HG03565 (cell line): ENCODE data around the gene MAST2.
"Not testable (repeated sequence)": the region's sequence is repeated elsewhere in the genome, so short reads cannot be mapped to it uniquely, and the experiment has no call there.

Experiments used
- ATAC-seq: cut with Tn5 transposase; IDR thresholded peaks from one replicate; pipeline ENCODE4 v1.9.1; 2021; ENCODE audit warnings: mild to moderate bottlenecking, moderate library complexity; ENCODE audit not compliant: unreplicated experiment

The MAST2 gene

DNA sequence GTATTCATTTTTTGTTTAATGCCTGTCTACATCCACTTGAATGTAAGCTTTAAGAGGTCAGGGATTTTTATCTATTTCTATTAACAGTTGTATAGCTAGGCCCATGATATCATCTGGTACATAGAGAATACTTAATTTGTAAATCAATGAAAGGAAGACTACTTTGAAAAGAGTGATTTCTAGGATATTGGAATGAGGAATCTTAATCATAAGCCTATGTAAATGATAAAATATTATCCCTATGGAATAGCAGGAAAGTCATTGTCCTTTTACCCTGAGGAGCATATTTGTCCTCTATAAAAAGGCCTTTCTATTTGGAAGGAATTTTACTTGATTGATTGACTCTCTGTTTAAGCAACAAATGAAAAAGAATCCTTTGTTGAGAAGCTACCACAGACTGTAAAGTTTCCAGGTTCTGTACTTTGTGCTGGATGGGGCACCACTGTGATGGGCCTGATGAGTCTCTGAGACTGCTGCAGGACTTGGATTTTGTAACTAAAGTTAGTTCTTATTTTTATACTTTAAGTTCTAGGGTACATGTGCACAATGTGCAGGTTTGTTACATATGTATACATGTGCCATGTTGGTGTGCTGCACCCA, 53.8 kb downstream of the MAST2 start:
- no peak for ATAC-seq

DNA sequence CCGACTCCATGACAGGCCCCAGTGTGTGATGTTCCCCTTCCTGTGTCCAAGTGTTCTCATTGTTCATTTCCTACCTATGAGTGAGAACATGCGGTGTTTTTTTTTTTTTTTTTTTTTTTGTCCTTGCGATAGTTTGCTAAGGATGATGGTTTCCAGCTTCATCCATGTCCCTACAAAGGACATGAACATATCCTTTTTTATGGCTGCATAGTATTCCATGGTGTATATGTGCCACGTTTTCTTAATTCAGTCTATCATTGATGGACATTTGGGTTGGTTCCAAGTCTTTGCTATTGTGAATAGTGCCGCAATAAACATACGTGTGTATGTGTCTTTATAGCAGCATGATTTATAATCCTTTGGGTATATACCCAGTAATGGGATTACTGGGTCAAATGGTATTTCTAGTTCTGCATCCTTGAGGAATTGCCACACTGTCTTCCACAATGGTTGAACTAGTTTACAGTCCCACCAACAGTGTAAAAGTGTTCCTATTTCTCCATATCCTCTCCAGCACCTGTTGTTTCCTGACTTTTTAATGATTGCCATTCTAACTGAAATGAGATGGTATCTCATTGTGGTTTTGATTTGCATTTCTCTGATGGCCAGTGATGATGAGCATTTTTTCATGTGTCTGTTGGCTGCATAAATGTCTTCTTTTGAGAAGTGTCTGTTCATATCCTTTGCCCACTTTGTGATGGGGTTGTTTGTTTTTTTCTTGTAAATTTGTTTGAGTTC, 54.5 kb downstream of the MAST2 start:
- not testable (repeated sequence) for ATAC-seq

DNA sequence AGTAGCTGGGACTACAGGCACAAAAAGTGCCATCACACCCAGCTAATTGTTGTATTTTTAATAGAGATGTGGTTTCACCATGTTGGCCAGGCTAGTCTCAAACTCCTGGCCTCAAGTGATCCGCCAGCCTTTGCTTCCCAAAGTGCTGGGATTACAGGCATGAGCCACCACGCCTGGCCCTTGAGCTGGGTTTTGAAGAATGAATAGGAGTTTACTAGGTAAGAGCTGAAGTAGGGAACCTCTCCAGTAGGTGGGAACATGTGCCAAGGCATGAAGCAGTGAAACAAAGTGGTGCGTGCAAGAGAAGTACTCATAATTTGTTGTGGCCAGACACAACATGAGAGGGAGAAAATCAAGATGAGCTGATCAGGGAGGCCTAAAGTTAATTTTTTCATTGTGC, 55.8 kb downstream of the MAST2 start:
- ATAC-seq, result no peak

DNA sequence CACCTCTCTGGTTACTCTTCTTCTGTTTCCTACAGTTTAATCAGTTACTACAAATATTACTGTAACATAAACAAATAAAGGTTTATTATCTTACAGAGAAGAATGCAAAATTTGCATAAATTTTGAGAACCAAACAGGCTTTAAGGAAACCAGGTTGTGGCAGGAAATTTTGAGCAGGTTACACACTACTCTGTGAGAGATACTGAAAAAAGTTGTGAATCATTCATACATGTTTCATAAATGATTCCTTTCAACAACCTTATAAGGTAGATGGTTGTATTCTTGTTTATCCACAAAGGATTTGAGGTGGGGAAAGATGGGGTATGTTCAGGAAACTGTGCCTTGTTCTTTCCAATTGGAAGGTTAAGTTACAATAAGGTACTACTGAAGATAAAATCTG, 58.6 kb downstream of the MAST2 start:
- ATAC-seq, result no peak

DNA sequence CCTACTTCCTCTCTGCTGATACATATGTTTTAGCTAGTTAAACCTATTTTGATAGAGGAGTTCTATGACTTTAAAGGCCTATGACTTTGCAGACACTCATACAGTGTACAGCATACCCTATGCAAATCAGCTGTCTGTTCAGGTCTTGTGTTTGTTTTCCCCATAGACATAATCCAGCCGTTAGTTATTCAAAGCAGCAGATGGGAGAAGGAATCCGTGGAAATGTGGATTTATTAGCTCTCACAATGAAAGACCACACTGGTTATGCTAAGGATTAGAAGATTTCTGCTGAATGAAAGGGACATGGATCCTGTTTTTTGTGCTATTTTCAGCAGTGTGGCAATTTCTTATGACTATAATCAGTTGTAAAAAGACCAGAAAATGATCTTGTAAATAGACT, 59.8 kb downstream of the MAST2 start:
- ATAC-seq, result no peak

DNA sequence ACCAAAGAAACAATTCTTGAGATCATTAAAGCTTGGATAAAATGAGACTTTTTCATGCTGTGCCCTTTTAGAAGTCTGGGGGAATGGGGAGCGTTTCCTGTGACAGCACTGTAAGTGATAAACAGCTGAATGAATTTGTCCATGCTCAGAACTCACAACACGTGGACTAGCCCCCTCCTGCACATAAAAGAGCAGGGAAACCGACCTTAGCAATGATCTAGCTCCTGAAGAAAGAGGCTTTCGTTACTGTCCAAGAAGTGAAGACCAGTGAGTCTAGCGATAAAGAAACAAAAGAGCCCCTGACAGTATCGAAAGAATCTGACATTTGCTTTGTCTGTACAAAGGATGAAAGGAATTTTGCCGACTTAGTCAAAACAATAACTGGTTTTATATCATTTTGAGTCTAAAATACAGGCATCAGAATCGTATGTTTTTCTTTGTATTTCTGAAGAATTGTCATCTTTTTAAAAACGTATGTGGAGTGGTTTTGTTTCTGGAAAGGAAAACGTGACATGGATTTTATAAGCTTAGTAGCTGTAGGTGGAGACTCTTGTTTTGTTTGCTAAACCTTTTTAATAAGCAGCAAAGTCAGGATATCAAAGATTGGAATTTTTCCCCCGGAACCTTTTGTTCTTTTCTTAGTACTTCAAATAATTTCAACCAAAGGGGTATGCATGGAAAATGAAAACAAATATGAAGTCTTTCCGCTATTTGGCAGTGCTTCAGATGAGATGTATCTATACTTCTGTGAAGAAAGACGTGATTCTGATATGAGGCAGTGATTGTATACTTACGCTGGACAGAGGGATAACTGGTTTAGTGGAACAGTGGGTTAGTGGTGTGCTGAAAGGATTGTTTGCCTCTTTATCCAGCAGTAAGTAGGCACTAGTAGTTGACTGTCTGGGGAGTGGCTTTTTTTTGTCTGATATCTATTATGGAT, 61.0 kb downstream of the MAST2 start:
- no peak for ATAC-seq

DNA sequence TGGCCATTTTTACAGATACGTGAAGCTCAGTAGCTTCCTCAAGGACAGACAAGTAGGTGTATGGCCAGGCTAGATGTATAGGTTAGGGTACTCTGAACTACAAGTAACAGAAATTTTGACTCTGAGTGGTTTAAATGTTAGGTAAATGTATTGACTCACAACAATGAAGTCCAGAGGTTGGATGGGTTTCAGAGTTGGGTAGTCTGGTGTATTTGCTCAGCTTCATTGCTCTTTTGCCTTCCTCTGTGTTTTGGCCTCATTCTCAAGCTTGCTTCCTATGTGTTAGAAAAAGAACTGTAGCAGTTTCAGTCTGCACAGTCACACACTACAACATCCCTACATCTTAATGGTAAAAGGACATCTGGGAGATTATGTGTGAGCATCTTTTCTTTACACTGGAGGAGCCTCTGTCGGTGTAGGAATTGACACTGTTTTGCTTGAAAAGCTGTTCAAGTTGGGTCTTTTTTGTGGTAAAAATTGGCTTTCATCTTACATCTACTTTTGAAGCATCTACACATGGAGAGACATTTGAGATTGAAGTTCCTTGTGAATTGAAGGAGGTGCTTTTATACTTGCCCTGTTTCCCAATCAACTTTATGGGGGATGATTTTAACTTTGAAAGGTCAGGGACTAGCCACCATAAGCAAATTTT, 64.4 kb downstream of the MAST2 start:
- ATAC-seq, result no peak

DNA sequence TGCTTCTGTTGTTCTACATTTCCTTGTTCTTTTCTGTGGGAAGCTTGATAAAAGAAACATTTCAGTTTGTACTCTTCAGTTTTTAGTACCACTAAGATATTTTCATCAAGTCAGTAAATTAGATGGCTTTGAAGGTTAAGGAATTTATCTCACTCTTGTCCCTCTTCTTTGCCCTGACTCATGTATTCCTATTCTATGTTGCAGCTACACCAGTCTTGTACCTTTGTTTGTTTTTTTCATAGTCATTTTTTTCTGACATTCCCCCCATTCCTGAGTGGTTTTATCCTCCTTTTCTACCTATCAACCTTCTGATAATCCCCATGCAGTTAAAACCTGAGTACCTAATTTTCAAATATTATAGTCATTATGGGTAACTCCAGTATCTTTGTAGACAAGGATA, 65.4 kb downstream of the MAST2 start:
- ATAC-seq, result no peak

DNA sequence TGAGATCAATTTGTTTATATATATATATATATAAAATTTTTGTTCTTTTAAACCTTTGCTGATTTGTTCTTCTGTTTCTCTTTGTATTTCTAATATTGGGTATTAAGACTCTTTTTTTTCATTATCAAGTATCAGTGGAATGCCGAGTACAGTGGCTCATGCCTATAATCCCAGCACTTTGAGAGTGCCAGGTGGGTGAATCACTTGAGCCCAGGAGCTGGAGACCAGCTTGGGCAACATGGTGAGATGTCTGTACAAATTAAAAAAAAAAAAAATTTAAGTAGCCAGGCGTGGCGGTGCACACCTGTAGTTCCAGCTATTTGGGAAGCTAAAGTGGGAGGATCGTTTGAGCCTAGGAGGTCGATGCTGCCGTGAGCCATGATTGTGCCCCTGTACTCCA, 67.1 kb downstream of the MAST2 start:
- no peak for ATAC-seq

DNA sequence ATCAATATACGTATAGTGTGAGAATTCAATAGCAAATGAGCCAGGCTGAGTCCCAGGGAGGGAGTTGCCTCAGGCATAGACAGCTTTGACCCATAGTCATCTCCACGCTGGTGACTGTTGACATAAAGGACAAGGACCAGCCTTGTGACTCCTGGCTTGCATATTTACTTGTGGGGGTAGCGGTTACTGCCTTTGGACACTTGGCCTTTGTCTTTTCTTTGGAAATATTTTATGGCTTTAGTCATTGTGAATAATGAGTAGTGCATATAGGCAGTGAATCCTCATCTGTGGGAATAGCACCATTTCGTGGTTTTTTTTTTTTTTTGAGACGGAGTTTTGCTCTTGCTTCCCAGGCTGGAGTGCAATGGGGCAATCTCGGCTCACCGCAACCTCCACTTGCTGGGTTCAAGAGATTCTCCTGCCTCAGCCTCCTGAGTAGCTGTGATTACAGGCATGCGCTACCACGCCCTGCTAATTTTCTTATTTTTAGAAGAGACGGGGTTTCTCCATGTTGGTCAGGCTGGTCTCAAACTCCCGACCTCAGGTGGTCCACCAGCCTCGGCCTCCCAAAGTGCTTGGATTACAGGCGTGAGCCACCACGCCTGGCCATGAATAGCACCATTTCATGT, 68.9 kb downstream of the MAST2 start:
- ATAC-seq, result not testable (repeated sequence)

DNA sequence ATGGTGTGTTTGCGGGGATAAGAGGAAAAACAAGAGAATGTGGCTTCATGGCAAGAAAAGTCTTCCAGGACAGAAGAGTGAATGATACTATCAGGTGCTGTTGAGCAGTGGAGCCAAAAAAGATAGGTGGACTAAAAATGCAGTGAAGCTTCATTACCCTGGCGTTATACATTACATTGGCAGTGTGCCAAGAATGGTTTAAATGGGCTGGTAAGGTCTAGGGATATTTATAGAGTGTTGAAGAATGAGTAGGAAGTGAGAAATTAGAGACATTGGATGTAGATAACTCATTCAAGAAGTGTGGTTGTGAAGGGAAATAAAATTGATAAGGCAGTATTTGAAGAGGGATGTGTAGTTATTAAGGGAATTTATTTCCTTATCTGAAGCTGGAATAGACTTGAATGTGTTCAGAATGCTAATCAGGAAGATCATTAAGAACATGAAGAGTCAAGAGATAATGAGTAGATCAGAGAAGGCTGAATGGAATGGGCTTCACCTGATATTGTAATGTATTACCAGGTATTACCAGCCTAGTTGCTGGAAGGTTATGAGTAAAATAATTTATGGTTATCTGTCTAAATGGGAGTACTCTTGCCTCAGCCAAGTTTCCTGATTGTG, 72.7 kb downstream of the MAST2 start:
- ATAC-seq, result no peak

DNA sequence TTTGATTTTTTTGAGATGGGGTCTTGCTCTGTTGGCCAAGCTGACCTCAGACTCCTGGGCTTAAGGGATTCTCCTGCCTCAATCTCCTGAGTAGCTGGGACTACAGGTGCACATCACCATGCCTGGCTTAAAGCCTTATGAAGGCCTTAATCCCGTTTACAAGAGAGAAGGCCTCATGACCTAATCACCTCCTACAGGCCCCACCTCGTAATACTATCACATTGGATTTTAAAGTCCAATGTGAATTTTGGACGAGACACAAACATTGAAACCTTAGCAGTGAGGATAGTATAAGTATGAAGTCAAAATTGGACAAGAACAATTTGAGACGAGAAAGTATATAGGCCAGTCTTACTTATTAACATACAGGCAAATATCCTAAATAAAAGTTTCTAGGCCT, 73.9 kb downstream of the MAST2 start:
- ATAC-seq, result no peak

DNA sequence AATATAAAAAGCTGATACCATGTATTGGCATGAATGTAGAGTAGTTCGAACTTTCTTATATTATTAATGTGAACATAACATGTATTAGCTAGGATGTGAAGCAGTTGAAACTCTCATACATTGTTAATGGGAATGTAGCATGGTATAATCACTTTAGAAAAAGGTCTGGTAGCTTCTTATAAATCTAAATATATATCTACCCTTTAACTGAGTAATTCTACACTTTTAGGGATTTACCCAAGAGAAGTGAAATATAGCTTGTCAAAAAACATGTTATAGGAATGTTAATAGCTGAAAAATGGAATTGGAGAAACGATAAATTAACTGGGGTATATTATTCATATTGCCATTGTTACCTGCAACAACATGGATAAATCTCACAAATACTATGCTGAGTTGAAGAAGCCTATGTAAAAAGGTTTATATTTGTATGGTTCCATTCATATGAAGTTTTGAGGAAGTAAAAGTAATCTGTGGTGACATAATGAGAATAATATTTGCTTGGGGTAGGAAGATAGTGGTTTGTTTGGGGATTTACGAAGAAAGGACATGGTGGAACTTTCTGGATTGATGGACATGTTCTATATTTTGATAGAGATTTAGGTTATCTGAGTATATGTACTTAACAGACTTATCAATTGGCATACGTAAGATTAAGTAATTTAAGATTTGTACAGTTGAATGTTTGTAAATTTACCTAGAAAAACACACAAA, 76.6 kb downstream of the MAST2 start:
- no peak for ATAC-seq

DNA sequence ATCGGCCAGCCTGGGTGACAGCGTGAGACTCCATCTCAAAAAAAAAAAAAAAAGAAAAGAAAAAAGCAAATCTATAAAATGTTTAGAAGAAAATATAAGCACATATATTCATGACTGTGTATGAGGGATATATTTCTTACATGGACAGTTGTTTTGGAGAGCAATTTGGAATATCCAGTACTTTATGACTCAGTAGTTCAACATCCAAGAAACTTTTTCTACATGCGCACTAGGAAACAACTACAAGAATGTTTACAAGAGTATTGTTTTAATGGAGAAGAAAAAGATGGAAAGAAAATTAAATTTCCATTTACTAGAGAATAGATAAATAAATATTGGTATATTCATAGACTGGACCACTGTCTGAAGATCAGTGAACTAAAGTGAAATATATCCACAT, 77.5 kb downstream of the MAST2 start:
- no peak for ATAC-seq

DNA sequence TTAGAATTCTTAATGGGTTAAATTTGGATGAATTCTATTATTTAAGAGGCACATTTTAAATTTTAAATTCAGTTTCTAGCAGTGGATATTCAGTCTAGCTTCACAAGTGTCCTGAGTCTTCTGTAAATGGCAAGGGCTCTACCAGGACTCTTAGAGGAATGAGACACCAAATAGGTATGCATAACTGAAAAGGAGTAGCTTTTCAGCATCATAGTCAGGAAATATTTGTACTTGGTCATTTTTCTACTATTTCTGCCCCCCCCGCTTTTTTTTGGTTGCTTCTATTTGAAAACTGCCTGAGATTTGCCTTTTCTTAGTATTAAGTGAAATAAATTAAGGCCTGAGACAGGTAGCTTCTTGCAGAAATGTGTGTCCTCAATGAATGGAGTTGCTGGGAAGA, 80.2 kb downstream of the MAST2 start:
- ATAC-seq, result no peak

DNA sequence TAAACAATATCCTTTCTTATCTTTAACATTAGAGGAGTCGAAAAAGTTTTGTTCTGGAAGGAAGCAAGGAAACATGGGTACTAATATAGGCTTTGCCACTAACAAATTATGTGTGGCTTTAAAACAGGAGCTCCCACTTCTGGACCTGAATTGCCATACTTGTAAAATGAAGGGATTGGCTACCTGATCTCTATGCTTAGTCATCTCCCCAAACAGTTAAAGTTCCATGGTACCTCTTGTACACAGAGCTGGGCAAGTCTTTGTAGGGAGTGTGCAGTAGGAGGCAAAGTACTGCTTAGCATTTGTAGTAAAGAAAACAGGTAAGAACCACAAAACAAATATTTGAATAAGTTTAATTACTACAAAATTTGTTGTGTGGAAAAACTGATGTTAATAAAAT, 81.3 kb downstream of the MAST2 start:
- ATAC-seq, result no peak

DNA sequence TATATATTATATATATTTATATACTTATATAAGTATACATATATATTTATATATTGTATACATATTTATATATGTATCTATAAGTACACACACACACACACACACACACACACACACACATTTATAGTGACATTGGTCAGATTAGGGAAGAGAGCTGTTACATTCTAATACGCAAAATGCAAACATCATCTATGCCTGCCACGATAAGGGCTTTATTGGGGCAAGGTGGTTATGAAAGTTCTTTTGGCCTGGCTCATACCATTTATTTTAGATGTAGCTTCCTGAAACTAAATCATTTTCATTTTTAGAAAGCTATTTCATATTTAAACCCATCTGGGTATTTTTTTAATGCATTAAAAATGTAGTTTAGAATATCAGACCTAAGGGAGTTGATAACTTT, 82.8 kb downstream of the MAST2 start:
- no peak for ATAC-seq

DNA sequence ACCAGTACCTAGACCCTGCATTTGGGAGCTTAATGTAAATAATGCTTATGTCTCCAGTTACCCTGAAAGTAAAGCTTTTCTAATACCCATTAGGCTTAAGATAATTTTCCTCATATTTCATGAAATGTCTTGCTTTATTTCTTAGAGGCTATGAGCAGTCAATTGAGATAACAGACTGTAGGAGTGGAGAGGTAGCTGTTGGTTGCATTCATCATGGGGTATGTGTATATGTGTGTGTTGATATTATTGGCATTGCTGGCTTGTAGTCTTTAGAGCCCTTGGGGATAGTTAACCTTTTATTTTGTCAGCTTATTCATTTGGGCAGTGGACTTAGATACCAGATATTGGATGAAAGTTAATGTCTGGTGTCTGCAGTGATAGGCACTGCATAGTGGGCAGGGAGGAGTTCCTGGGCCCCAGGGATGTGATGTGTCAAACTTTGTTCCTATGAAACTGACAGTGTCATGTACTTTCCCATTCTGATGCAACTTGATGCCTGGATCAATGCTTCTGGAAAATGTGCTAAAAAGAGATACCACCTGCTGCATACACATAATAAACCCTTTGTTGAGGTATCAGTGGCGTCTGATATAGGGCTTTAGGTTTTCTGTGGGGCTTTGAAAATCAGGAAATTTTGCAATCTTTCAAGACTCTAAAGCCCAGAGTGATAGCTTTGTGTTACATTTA, 83.9 kb downstream of the MAST2 start:
- ATAC-seq, result no peak

DNA sequence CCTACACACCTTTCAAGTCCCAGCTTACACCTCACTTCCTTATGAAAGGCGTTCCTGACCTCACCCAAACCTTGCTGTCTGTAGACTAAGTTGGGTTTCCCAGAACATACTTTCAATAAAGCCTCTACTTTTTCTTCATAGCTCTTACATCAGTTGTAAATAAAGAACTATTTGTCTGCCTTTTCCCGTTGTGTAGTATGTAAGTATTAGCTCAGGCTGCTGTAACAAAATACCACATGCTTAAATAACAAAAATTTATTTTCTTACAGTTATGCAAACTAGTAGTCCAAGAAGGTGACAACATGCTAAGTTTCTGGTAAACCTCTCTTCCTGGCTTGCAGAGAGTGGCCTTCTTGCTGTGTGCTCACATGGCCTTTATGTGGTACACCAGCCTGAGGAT, 86.7 kb downstream of the MAST2 start:
- no peak for ATAC-seq
